ENCODE measurements around the gene RBPJL. TPM values are rescaled to one million over a fixed set of nuclear protein-coding genes. Genes with fewer than 3 reads are reported as not detected.
A peak's percentile ranks its signal among the peaks of the same experiment; 100 is the strongest.

RBPJL gene
- total and polyA plus RNA-seq, 2 of the 13 experiments (the other 11 are each of a cell fraction or from before 2014, with no cell fraction given), result not detected

DNA sequence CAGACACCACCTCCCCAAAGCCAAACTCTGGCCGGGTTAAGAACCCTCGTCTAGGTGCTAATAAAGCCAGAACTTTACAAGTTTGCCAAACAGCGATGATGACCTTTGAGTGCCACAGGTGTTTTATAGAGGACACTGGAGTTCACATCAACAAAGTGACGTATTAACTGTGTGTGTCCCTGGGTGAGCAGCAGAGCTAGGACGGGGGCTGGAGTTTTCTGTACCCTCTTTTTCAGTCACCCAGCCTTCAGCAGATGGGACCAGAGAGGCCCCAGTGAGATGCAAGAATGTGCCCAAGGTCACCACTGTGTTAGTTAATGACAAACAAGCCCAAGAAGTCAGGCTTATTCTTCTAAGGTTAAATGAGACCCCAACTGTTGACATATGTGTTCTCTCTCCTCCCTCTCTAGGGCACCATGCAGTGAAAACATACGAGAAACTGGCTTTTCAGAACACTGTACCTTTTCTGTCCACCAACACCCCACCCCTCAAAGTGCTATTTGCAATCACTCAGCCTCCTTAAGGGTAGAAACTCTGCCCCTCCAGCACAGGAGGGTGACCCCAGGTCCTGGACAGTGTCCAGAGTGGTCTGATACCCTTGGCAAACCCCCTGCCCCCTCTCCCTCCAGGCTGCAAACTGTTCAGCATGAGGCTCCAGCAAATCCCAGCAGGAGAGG is 36.4 kb downstream of the RBPJL start (continued):
- TF ChIP-seq, protein P1, sequence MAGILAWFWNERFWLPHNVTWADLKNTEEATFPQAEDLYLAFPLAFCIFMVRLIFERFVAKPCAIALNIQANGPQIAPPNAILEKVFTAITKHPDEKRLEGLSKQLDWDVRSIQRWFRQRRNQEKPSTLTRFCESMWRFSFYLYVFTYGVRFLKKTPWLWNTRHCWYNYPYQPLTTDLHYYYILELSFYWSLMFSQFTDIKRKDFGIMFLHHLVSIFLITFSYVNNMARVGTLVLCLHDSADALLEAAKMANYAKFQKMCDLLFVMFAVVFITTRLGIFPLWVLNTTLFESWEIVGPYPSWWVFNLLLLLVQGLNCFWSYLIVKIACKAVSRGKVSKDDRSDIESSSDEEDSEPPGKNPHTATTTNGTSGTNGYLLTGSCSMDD (CRISPR knock-in tag; IDR thresholded peaks at IDR 0.05), result no peak
- TF ChIP-seq, protein P2, sequence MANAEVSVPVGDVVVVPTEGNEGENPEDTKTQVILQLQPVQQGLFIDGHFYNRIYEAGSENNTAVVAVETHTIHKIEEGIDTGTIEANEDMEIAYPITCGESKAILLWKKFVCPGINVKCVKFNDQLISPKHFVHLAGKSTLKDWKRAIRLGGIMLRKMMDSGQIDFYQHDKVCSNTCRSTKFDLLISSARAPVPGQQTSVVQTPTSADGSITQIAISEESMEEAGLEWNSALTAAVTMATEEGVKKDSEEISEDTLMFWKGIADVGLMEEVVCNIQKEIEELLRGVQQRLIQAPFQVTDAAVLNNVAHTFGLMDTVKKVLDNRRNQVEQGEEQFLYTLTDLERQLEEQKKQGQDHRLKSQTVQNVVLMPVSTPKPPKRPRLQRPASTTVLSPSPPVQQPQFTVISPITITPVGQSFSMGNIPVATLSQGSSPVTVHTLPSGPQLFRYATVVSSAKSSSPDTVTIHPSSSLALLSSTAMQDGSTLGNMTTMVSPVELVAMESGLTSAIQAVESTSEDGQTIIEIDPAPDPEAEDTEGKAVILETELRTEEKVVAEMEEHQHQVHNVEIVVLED (CRISPR knock-in tag; IDR thresholded peaks at IDR 0.05; ENCODE audit: borderline replicate concordance), result no peak
- TF ChIP-seq, protein P3, sequence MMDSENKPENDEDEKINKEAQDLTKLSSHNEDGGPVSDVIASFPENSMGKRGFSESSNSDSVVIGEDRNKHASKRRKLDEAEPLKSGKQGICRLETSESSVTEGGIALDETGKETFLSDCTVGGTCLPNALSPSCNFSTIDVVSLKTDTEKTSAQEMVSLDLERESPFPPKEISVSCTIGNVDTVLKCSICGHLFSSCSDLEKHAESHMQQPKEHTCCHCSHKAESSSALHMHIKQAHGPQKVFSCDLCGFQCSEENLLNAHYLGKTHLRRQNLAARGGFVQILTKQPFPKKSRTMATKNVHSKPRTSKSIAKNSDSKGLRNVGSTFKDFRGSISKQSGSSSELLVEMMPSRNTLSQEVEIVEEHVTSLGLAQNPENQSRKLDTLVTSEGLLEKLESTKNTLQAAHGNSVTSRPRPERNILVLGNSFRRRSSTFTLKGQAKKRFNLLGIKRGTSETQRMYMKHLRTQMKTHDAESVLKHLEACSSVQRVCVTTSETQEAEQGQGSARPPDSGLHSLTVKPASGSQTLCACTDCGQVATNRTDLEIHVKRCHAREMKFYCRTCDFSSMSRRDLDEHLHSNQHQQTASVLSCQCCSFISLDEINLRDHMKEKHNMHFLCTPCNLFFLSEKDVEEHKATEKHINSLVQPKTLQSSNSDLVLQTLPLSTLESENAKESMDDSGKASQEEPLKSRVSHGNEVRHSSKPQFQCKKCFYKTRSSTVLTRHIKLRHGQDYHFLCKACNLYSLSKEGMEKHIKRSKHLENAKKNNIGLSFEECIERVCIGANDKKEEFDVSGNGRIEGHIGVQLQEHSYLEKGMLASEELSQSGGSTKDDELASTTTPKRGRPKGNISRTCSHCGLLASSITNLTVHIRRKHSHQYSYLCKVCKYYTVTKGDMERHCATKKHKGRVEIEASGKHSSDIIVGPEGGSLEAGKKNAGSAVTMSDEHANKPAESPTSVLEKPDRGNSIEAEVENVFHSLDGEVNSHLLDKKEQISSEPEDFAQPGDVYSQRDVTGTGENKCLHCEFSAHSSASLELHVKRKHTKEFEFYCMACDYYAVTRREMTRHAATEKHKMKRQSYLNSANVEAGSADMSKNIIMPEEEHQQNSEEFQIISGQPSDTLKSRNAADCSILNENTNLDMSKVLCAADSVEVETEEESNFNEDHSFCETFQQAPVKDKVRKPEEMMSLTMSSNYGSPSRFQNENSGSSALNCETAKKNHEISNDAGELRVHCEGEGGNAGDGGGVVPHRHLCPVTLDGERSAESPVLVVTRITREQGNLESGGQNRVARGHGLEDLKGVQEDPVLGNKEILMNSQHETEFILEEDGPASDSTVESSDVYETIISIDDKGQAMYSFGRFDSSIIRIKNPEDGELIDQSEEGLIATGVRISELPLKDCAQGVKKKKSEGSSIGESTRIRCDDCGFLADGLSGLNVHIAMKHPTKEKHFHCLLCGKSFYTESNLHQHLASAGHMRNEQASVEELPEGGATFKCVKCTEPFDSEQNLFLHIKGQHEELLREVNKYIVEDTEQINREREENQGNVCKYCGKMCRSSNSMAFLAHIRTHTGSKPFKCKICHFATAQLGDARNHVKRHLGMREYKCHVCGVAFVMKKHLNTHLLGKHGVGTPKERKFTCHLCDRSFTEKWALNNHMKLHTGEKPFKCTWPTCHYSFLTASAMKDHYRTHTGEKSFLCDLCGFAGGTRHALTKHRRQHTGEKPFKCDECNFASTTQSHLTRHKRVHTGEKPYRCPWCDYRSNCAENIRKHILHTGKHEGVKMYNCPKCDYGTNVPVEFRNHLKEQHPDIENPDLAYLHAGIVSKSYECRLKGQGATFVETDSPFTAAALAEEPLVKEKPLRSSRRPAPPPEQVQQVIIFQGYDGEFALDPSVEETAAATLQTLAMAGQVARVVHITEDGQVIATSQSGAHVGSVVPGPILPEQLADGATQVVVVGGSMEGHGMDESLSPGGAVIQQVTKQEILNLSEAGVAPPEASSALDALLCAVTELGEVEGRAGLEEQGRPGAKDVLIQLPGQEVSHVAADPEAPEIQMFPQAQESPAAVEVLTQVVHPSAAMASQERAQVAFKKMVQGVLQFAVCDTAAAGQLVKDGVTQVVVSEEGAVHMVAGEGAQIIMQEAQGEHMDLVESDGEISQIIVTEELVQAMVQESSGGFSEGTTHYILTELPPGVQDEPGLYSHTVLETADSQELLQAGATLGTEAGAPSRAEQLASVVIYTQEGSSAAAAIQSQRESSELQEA (CRISPR knock-in tag; IDR thresholded peaks at IDR 0.05; ENCODE audit: not compliant biosample characterization), result no peak
- TF ChIP-seq NKX3-1 (CRISPR knock-in tag; IDR thresholded peaks at IDR 0.05) (no peak), STAT6 (CRISPR knock-in tag; IDR thresholded peaks at IDR 0.05; ENCODE audit: borderline replicate concordance) (no peak), FLYWCH1 (CRISPR knock-in tag; IDR thresholded peaks at IDR 0.05) (no peak), ZKSCAN5 (CRISPR knock-in tag; IDR thresholded peaks at IDR 0.05) (no peak), KLF9 (CRISPR knock-in tag; IDR thresholded peaks at IDR 0.05; ENCODE audit: low read depth) (no peak), MLLT10 (CRISPR knock-in tag; IDR thresholded peaks at IDR 0.05) (no peak), SNAI1 (CRISPR knock-in tag; IDR thresholded peaks at IDR 0.05; ENCODE audit: borderline replicate concordance) (0 out of 2 replicates have a peak, but pooled peaks have one; percentile 15), ZNF234 (CRISPR knock-in tag; conservative IDR thresholded peaks at IDR 0.05) (no peak), CENPT (CRISPR knock-in tag; IDR thresholded peaks at IDR 0.05; ENCODE audit: low read depth) (no peak), CREBL2 (CRISPR knock-in tag; IDR thresholded peaks at IDR 0.05; ENCODE audit: borderline replicate concordance) (no peak)

All from HepG2 (cell line).